ENCODE measurements around the gene CIZ1.

Gene CIZ1

GRCh38 chr9:128164307-128164885 lies 27.0 kb downstream of the CIZ1 start:
- no peak for DNase-seq (ENCODE audit: low read depth)
- TF ChIP-seq CTCF (IDR thresholded peaks at IDR 0.05; ENCODE audit: control insufficient read depth, extremely low read depth, insufficient read depth): no peak
- H3K4me3 ChIP-seq (ENCODE audit: low read depth, low read length): no peak overlapping the region

- no peak for TF ChIP-seq CTCF (IDR thresholded peaks at IDR 0.05; ENCODE audit: control insufficient read depth, extremely low read depth, insufficient read depth)
- DNase-seq (ENCODE audit: low read depth): no peak
Measured at GRCh38 chr9:128163523-128164306, 27.7 kb downstream of the CIZ1 start.

DNA sequence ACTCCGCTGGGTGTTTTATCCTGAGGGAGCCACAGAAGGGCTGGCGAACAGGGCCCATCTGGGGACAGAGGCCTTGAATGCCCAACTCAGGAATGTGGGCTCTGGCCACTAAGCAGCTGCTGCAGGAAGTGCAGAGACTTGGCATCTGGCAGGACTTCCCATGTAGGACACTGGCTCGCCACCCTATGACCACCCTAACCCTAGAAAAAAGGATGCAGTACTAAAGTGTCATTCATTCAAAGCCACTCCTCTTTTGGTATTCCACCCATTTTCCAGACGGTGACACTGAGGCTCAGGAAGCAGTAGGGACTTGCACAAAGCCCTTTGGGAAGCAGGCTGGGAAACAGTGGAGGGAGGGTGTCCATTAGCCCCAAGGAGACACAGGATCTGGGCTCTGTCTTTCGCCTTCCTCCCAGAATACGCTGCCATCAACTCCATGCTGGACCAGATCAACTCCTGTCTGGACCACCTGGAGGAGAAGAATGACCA lies 28.3 kb downstream of the CIZ1 start:
- no peak for TF ChIP-seq CTCF (IDR thresholded peaks at IDR 0.05; ENCODE audit: control insufficient read depth, extremely low read depth, insufficient read depth)

More at GRCh38 chr9:128163523-128164306, 27.7 kb downstream of the CIZ1 start:
- H3K4me3 ChIP-seq (ENCODE audit: low read depth, low read length): no peak overlapping the region

DNA sequence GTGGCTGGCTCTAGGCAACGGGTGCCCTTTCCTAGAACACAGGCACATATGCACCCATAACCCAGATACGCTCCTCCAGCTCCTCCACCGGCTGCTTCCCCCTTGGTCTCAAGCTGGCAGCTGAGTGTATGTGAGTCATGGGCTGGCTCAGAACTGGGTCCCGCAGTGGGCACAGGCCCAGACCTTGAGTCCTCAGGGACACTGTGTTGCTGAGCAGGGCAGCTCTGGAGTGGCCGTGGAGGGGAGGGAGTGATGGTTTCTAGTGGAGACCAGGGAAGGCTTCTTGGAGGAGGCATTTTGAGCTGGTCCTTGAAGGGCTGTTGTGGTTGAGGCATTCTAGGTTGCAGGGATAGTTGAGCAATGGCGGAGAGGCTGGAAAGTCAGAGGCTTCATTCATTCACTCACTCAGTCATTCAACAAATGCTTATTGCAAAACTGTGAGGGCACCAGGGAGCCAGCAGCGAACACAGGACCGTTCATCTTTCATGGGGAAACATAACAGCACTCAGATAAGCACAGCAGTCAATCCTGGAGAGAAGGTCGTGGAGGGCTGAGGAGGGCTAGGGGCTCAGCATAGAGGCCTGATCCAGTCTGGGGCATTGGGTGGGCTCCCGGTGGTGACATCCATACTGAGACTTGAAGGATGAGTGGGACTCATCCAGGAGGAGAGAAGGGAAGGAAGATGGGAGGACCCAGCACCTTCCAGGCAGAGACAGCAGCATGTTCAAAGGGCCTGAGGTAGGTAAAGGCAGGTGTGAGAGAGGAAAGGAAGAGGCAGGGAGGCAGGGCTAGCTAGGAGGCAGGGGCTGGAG lies 29.0 kb downstream of the CIZ1 start:
- H3K4me3 ChIP-seq (ENCODE audit: low read depth, low read length): no peak overlapping the region
- no peak for TF ChIP-seq CTCF (IDR thresholded peaks at IDR 0.05; ENCODE audit: control insufficient read depth, extremely low read depth, insufficient read depth)
- DNase-seq (ENCODE audit: low read depth): no peak

More for the DNA sequence above, 28.3 kb downstream of the CIZ1 start:
- no peak overlapping the region for H3K4me3 ChIP-seq (ENCODE audit: low read depth, low read length)
- no peak for DNase-seq (ENCODE audit: low read depth)

- no peak for TF ChIP-seq CTCF (IDR thresholded peaks at IDR 0.05; ENCODE audit: control insufficient read depth, extremely low read depth, insufficient read depth)
- no peak for DNase-seq (ENCODE audit: low read depth)
- H3K4me3 ChIP-seq (ENCODE audit: low read depth, low read length): peak overlapping the region; percentile 89
Measured at GRCh38 chr9:128161215-128161902, 30.0 kb downstream of the CIZ1 start.

DNA sequence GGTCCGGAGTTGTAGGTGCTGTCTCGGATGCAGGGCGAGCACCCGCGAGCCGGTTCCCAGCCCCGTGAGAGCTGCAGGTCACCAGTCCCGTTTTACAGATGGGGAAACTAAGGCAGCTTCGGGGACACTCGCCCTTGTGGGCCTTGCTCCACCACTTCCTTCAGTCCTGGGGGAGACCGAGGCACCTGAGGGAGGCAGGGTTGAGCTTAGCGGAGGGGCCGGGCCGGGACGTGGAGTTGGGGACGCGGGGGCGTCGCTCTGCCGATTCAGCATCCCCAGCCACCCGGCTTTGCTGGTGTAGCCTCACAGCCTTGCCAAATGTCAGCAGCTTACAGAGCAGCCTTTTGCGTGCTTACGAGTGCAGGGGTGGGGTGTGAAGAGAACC lies 30.8 kb downstream of the CIZ1 start:
- no peak for TF ChIP-seq CTCF (IDR thresholded peaks at IDR 0.05; ENCODE audit: control insufficient read depth, extremely low read depth, insufficient read depth)
- DNase-seq (ENCODE audit: low read depth): no peak
- H3K4me3 ChIP-seq (ENCODE audit: low read depth, low read length): peak overlapping the region; percentile 89
